ENCODE results near the gene HACD3.

- TF ChIP-seq CTCF (IDR thresholded peaks at IDR 0.05) (no peak), POLR2A (IDR thresholded peaks at IDR 0.05) (no peak), EP300 (IDR thresholded peaks at IDR 0.05) (no peak)
Measured at GRCh38 chr15:65494076-65494475, 36.2 kb upstream of the HACD3 start.
